ENCODE data around the gene RALGDS. TPM values are rescaled to one million over a fixed set of nuclear protein-coding genes. Genes with fewer than 3 reads are reported as not detected.

The RALGDS gene
- total and polyA plus RNA-seq, 9 of the 15 experiments (the other 6 are each of a cell fraction or from before 2014, with no cell fraction given): 0.75 to 43.3 (median 27.1) TPM

- Histone ChIP-seq H3K79me2 (ENCODE audit: control insufficient read depth, insufficient read depth, low read length) (no peaks in the 10 kb centered on the region), H3K4me3 (no peak overlapping the region), H3K27me3 (ENCODE audit: control insufficient read depth in 2 of 2, insufficient read depth in 2 of 2, low read length in 2 of 2) (no peaks in the 10 kb centered on the region), H3K9ac (ENCODE audit: insufficient read depth in 1 of 2, low read depth in 2 of 2, low read length in 2 of 2) (no peak overlapping the region; a peak in 1 of 4 replicates), H2AFZ (ENCODE audit: low read depth, low read length) (no peak overlapping the region), H3K4me2 (ENCODE audit: insufficient read depth, low read length) (no peak overlapping the region), H3K4me1 (replicated peaks in 1 of 2; ENCODE audit: control insufficient read depth in 2 of 2, insufficient read depth in 2 of 2, low read length in 2 of 2) (peaks cover 10 to 32% of the 10 kb centered on the region in 2 experiments; a peak in 4 of 5 replicates), H3K9me1 (ENCODE audit: control insufficient read depth, insufficient read depth, low read length) (no peaks in the 10 kb centered on the region), H3K36me3 (ENCODE audit: control insufficient read depth, insufficient read depth, low read length) (peaks cover 87% of the 10 kb centered on the region; the same call in 2 of the 3 replicates), H3K27ac (ENCODE audit: extremely low read depth, low read depth, low read length) (no peak overlapping the region), H3K9me3 (replicated peaks; ENCODE audit: control insufficient read depth, insufficient read depth, low read depth, low read length) (no peaks in the 10 kb centered on the region), H4K20me1 (replicated peaks; ENCODE audit: control insufficient read depth, insufficient read depth, low read length) (peaks cover 4% of the 10 kb centered on the region; the same call in 1 of the 2 replicates)
- ChIA-PET CTCF (ENCODE audit: low intra/inter-chr PET ratio) (no interaction called here), POLR2A (interaction anchor here (0.6 kb wide), 1 partner anchor 24 kb away, joined by 3 read pairs; no protein-coding TSS in a partner anchor)
- no TSS peak for BruUV-seq (replicated peaks)
- 95% methylated on average over 16 of the region's 24 CpGs for WGBS (ENCODE audit: insufficient coverage, low coverage, missing lambda C conversion rate)
- in situ Hi-C loops (cut with MboI): no loop called here
- TF ChIP-seq POLR2G (IDR thresholded peaks at IDR 0.05; ENCODE audit: low read depth, low read length): peak; percentile 29; the same call in 1 of the 2 replicates
- TF ChIP-seq ID3 (CRISPR knock-in tag; IDR thresholded peaks at IDR 0.05): no peak
- TF ChIP-seq ID3 (tag; IDR thresholded peaks at IDR 0.05): no peak
- FAIRE-seq (no peak), DNase-seq (ENCODE audit: extremely low read depth in 1 of 4, low spot score in 3 of 4) (no peak), ATAC-seq (no peak)
- intact Hi-C loops (cut with micrococcal nuclease): no loop called here
Measured at GRCh38 chr9:133054194-133054890, 66.7 kb downstream of the RALGDS start.
